Upper lobe of right lung (tissue), 1 donor: Measurements from ENCODE around the gene STT3A. TPM values are rescaled to one million over a fixed set of nuclear protein-coding genes. Genes with fewer than 3 reads are reported as not detected.

Experiments
- ATAC-seq: fragments of 200-7000 bp; cut with Tn5 transposase; one replicate; pipeline ENCODE4 v1.9.1; 2020; ENCODE audit warnings: mild to moderate bottlenecking, moderate library complexity
- DNase-seq: peaks from one replicate; pipeline ENCODE4 v3.0.0-alpha.2; 2020
- H3K27ac ChIP-seq: fragments of 200-600 bp; one replicate; pipeline ENCODE4 v1.8.0; 2022
- H3K27me3 ChIP-seq: fragments of 200-600 bp; one replicate; pipeline ENCODE4 v1.8.0; 2022; ENCODE audit warnings: mild to moderate bottlenecking
- H3K36me3 ChIP-seq: fragments of 200-600 bp; one replicate; pipeline ENCODE4 v1.8.0; 2022
- H3K4me1 ChIP-seq: fragments of 200-600 bp; one replicate; pipeline ENCODE4 v1.8.0; 2022
- H3K4me3 ChIP-seq: fragments of 200-600 bp; one replicate; pipeline ENCODE4 v1.8.0; 2022; ENCODE audit warnings: mild to moderate bottlenecking
- H3K9me3 ChIP-seq: fragments of 200-600 bp; one replicate; pipeline ENCODE4 v1.8.0; 2022
- CTCF ChIP-seq: fragments of 200-600 bp; IDR thresholded peaks from one replicate; pipeline ENCODE4 v1.8.0; 2022; ENCODE audit warnings: antibody characterized with exemption
- intact Hi-C: fragments of 100-400 bp; cut with DNase I; formaldehyde crosslinking; loops from one replicate; pipeline ENCODE4 v1.11.0; 2022
- total RNA-seq: library from RNA; stranded (reverse); fragmentation: NEBNext Ultra II Directional; extraction: Animal tissue kit (Norgen Biotek cat#: 25700); gene quantifications from one replicate; pipeline ENCODE4 v1.2.1, GENCODE V29; 2021
- donor health status: DM: no; HTN: yes; CAD: no; lungs with severe emphysema.

The STT3A gene
- total RNA-seq, 1 donor from 2014 or later, result 131 TPM

DNA sequence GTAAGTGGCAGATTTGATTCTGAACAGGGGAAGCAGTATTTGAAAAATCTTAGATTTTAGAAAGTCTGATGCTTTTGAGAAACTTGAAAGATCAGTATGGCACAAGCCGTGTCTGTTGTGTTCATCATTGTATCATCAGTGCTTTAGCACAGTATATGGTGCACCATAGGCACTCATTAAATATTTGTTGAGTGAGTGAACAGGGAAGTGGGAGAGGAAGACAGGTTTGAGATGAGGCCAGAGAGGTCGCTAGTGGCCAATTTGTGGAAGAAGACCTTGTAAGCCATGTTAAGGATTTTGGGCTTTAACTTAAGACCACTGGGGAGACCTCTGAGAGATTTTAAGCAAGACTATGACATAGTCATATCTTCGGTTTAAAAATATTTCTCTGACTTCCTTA lies 45.2 kb downstream of the STT3A start:
- no peak for ATAC-seq
- no peak for DNase-seq
- intact Hi-C loops, result no loop called here
- Histone ChIP-seq H3K9me3 (no peaks in the 10 kb centered on the region), H3K4me3 (no peak overlapping the region), H3K4me1 (no peaks in the 10 kb centered on the region), H3K27ac (no peak overlapping the region), H3K36me3 (no peaks in the 10 kb centered on the region), H3K27me3 (no peaks in the 10 kb centered on the region)
- no peak for TF ChIP-seq CTCF

DNA sequence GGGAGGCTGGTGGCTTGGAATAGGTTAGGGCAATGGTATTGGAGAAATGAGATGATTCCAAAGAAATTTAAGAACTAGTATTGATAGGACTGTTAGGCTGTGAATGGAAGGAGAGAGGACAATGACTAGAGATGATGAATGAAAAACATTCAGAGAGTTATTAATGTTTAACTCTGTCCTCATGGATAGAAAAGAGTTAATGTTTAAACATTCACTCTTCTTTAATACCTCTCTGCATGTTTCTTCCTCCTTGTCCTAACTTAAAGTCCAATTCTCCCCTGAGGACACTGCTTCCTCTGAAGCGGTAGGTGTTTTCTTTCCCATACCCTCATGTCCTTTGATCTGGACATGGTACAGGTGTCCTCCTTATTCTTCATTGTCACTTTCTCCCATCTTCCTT lies 45.7 kb downstream of the STT3A start:
- H3K9me3 ChIP-seq, result no peaks in the 10 kb centered on the region
- H3K27me3 ChIP-seq, result no peaks in the 10 kb centered on the region
- no peaks in the 10 kb centered on the region for H3K36me3 ChIP-seq
- TF ChIP-seq CTCF, result no peak
- no peak overlapping the region for H3K4me3 ChIP-seq
- H3K27ac ChIP-seq, result no peak overlapping the region
- DNase-seq (no peak), ATAC-seq (no peak)
- no peaks in the 10 kb centered on the region for H3K4me1 ChIP-seq
- intact Hi-C loops, result no loop called here

GRCh38 chr11:125645871-125646270 lies 53.2 kb downstream of the STT3A start:
- intact Hi-C loops, result no loop called here
- no peak for TF ChIP-seq CTCF
- Histone ChIP-seq H3K27me3 (no peaks in the 10 kb centered on the region), H3K9me3 (no peaks in the 10 kb centered on the region), H3K36me3 (no peaks in the 10 kb centered on the region), H3K27ac (no peak overlapping the region), H3K4me1 (no peaks in the 10 kb centered on the region), H3K4me3 (no peak overlapping the region)
- ATAC-seq (no peak), DNase-seq (no peak)

DNA sequence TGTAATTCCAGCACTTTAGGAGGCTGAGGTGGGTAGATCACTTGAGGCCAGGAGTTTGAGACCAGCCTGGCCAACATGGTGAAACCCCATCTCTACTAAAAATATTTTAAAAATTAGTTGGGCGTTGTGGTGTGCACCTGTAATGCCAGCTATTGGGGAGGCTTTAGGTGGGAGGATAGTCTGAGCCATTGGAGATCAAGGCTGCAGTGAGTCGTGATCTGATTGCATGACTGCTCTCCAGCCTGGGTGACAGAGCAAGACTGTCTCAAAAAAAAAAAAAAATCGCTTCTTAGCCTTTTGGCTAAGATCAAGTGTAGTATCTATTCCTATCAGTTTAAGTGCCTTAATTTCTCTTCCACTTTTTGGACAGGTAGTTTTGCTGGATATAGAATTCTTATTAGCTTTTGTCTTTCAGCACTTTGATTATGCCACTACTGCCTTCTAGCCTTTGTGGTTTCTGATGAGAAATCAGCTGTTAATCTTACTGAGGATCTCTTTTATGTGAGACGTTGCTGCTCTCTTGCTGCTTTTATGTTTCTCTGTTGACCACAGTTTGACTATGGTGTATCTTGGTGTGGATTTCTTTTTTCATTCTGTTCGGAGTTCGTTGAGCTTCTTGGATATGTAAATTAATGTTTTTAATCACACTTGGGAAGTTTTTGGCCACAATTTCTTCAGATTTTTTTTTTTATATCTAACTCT lies 57.0 kb downstream of the STT3A start:
- Histone ChIP-seq H3K4me1 (no peaks in the 10 kb centered on the region), H3K4me3 (no peak overlapping the region), H3K27me3 (no peaks in the 10 kb centered on the region), H3K27ac (no peak overlapping the region), H3K36me3 (no peaks in the 10 kb centered on the region), H3K9me3 (no peaks in the 10 kb centered on the region)
- DNase-seq (no peak), ATAC-seq (no peak)
- TF ChIP-seq CTCF, result no peak
- intact Hi-C loops, result no loop called here

- no peaks in the 10 kb centered on the region for H3K36me3 ChIP-seq
- H3K27me3 ChIP-seq, result no peaks in the 10 kb centered on the region
- ATAC-seq (no peak), DNase-seq (no peak)
- no peak overlapping the region for H3K27ac ChIP-seq
- no peaks in the 10 kb centered on the region for H3K4me1 ChIP-seq
- H3K4me3 ChIP-seq, result no peak overlapping the region
- no peak for TF ChIP-seq CTCF
- intact Hi-C loops, result no loop called here
- H3K9me3 ChIP-seq, result no peaks in the 10 kb centered on the region
These were observed 70.0 kb downstream of the STT3A start for GRCh38 chr11:125662689-125663088.

DNA sequence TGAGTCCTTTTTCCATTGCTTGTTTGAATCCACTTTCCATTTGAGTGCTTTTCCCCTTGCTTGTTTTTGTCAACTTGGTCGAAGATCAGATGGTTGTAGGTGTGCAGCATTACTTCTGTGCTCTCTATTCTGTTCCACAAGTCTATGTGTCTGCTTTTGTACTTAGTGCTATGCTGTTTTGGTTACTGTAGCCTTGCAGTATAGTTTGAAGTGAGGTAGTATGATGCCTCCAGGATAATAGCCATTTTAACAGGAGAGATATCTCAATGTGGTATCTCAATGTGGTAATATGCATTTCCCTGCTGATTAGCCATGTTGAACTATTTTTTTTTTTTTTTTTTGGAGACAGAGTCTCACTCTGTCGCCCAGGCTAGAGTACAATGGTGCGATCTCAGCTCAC lies 71.3 kb downstream of the STT3A start:
- no peaks in the 10 kb centered on the region for H3K9me3 ChIP-seq
- DNase-seq (no peak), ATAC-seq (no peak)
- no peaks in the 10 kb centered on the region for H3K27me3 ChIP-seq
- no peaks in the 10 kb centered on the region for H3K36me3 ChIP-seq
- intact Hi-C loops, result no loop called here
- no peak overlapping the region for H3K27ac ChIP-seq
- TF ChIP-seq CTCF, result no peak
- H3K4me1 ChIP-seq, result no peaks in the 10 kb centered on the region
- no peak overlapping the region for H3K4me3 ChIP-seq
